ENCODE measurements around the gene ZFAND3.

DNA sequence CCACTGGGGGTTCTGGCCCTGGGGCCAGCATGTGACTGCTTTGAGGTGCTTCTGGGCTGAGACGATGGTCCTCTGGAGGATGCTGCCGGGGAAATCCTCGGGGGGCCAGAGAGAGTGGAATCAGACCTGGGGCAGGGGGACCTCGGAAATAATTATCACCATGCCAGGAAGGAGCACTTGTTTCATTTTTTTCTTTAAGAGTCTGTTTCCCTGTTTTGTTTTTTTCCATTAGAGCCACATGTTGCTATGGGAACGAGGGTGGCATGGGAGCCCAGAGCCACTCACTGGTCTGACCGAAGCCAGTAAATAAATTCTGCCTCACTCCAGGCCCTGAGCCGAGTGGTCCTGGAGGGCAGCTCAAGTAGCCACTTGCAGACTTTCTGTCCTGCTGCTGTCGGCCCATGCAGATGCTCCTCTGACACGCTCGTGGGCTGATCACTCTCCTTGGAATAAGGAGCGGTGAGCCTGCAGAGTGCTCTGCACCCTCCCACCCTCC is 365.1 kb downstream of the ZFAND3 start:
- no peak for TF ChIP-seq EZH2 (IDR thresholded peaks at IDR 0.05; ENCODE audit: borderline replicate concordance, low read length)
- TF ChIP-seq, protein P1, sequence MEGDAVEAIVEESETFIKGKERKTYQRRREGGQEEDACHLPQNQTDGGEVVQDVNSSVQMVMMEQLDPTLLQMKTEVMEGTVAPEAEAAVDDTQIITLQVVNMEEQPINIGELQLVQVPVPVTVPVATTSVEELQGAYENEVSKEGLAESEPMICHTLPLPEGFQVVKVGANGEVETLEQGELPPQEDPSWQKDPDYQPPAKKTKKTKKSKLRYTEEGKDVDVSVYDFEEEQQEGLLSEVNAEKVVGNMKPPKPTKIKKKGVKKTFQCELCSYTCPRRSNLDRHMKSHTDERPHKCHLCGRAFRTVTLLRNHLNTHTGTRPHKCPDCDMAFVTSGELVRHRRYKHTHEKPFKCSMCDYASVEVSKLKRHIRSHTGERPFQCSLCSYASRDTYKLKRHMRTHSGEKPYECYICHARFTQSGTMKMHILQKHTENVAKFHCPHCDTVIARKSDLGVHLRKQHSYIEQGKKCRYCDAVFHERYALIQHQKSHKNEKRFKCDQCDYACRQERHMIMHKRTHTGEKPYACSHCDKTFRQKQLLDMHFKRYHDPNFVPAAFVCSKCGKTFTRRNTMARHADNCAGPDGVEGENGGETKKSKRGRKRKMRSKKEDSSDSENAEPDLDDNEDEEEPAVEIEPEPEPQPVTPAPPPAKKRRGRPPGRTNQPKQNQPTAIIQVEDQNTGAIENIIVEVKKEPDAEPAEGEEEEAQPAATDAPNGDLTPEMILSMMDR (IDR thresholded peaks at IDR 0.05; ENCODE audit: low read length): no peak

Data from OCI-LY1 (cell line).